ENCODE measurements around the gene TLCD2. TPM values are rescaled to one million over a fixed set of nuclear protein-coding genes. Genes with fewer than 3 reads are reported as not detected.

TLCD2 gene
- total RNA-seq, 2 donors from 2014 or later: 2.3 TPM

GRCh38 chr17:1735834-1736347, 25.7 kb upstream of the TLCD2 start:
- H3K4me1 ChIP-seq (replicated peaks): peaks cover 7% of the 10 kb centered on the region
- WGBS: 86% methylated on average over 16 of the region's 17 CpGs
- TF ChIP-seq CTCF (IDR thresholded peaks at IDR 0.05) (no peak), POLR2A (IDR thresholded peaks at IDR 0.05) (no peak), POLR2AphosphoS5 (IDR thresholded peaks at IDR 0.05) (no peak)
- no peaks in the 10 kb centered on the region for H3K27me3 ChIP-seq (replicated peaks; ENCODE audit: insufficient read depth)
- H3K27ac ChIP-seq: no peak overlapping the region
- no peak for DNase-seq (ENCODE audit: low spot score)
- peaks cover 0 to 17% of the 10 kb centered on the region in 2 donors for H3K36me3 ChIP-seq
- no peaks in the 10 kb centered on the region for H3K9me3 ChIP-seq
- no peak overlapping the region for H3K4me3 ChIP-seq
- intact Hi-C loops (cut with DNase I): no loop called here

- TF ChIP-seq POLR2A (IDR thresholded peaks at IDR 0.05) (no peak), CTCF (IDR thresholded peaks at IDR 0.05) (no peak), POLR2AphosphoS5 (IDR thresholded peaks at IDR 0.05) (no peak)
- Histone ChIP-seq H3K27ac (no peak overlapping the region), H3K27me3 (replicated peaks; ENCODE audit: insufficient read depth) (no peaks in the 10 kb centered on the region), H3K9me3 (no peaks in the 10 kb centered on the region), H3K4me3 (no peak overlapping the region), H3K36me3 (peaks cover 0 to 17% of the 10 kb centered on the region in 2 donors), H3K4me1 (replicated peaks) (peaks cover 12% of the 10 kb centered on the region)
- no peak for DNase-seq (ENCODE audit: low spot score)
- 95% methylated on average over 10 of the region's 10 CpGs for WGBS
- intact Hi-C loops (cut with DNase I): no loop called here
Observed at GRCh38 chr17:1735418-1735817, 25.2 kb upstream of the TLCD2 start.

GRCh38 chr17:1733759-1734158, 23.6 kb upstream of the TLCD2 start:
- Histone ChIP-seq H3K9me3 (no peaks in the 10 kb centered on the region), H3K4me3 (no peak overlapping the region), H3K27me3 (replicated peaks; ENCODE audit: insufficient read depth) (no peaks in the 10 kb centered on the region), H3K4me1 (replicated peaks) (peaks cover 14% of the 10 kb centered on the region), H3K36me3 (peaks cover 0 to 17% of the 10 kb centered on the region in 2 donors), H3K27ac (no peak overlapping the region)
- intact Hi-C loops (cut with DNase I): no loop called here
- DNase-seq (ENCODE audit: low spot score): no peak
- 92% methylated on average over 38 of the region's 38 CpGs for WGBS
- no peak for TF ChIP-seq POLR2AphosphoS5 (IDR thresholded peaks at IDR 0.05)
- TF ChIP-seq CTCF (IDR thresholded peaks at IDR 0.05): no peak
- no peak for TF ChIP-seq POLR2A (IDR thresholded peaks at IDR 0.05)

- 85% methylated on average over 11 of the region's 11 CpGs for WGBS
- no peaks in the 10 kb centered on the region for H3K27me3 ChIP-seq (replicated peaks; ENCODE audit: insufficient read depth)
- DNase-seq (ENCODE audit: low spot score): no peak
- no peak for TF ChIP-seq POLR2AphosphoS5 (IDR thresholded peaks at IDR 0.05)
- TF ChIP-seq CTCF (IDR thresholded peaks at IDR 0.05): no peak
- no peak for TF ChIP-seq POLR2A (IDR thresholded peaks at IDR 0.05)
- H3K9me3 ChIP-seq: no peaks in the 10 kb centered on the region
- peaks cover 0 to 17% of the 10 kb centered on the region in 2 donors for H3K36me3 ChIP-seq
- H3K27ac ChIP-seq: no peak overlapping the region
- H3K4me3 ChIP-seq: no peak overlapping the region
- peaks cover 14% of the 10 kb centered on the region for H3K4me1 ChIP-seq (replicated peaks)
- intact Hi-C loops (cut with DNase I): no loop called here
Observed at GRCh38 chr17:1732833-1733321, 22.7 kb upstream of the TLCD2 start.

- no peak for DNase-seq (ENCODE audit: low spot score)
- WGBS: 94% methylated on average over 19 of the region's 22 CpGs
- Histone ChIP-seq H3K9me3 (no peaks in the 10 kb centered on the region), H3K4me1 (replicated peaks) (peaks cover 14% of the 10 kb centered on the region), H3K27ac (no peak overlapping the region), H3K4me3 (no peak overlapping the region), H3K27me3 (replicated peaks; ENCODE audit: insufficient read depth) (no peaks in the 10 kb centered on the region), H3K36me3 (peaks cover 0 to 17% of the 10 kb centered on the region in 2 donors)
- TF ChIP-seq POLR2A (IDR thresholded peaks at IDR 0.05) (no peak), POLR2AphosphoS5 (IDR thresholded peaks at IDR 0.05) (no peak)
- intact Hi-C loops (cut with DNase I): no loop called here
Observed at GRCh38 chr17:1732241-1732832, 22.2 kb upstream of the TLCD2 start.

Data from prostate gland (tissue), 2 donors.